Measurements from ENCODE around the gene ABHD13.
"Not testable (repeated sequence)": the region's sequence is repeated elsewhere in the genome, so short reads cannot be mapped to it uniquely, and the experiment has no call there.

Gene ABHD13

DNA sequence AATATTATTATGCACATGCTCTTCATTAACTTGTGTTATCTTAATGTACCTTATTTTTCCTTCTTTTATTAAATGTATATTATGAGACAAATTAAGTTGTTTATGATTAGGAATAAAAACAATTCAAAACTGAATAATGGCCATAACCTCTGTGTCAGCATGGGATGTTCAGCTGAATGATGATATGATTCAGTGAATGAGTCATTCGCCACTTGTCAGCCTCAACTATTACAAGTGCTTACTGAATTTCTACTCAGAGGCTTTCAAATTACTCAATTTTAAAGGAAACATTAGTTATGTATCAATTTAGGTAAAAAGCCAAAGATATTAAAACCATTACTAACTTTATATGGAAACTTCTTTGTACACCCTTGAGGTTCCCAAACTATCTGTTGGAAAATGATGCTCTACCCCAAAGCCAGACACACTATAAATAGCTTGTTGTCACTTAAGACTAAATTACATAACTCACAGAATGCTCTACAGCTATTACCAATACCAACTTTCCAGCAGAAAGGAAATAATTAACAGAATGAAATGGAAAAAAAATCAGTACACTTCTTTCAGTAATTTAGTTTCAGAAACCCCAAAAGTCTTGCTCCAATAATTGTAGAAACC is 17.3 kb upstream of the ABHD13 start:
- ATAC-seq (replicated peaks; ENCODE audit: extremely low read depth, poor library complexity, severe bottlenecking): no peak
- Mint-ChIP-seq H3K36me3 (ENCODE audit: insufficient read depth) (no peaks in the 10 kb centered on the region), H3K4me3 (no peak overlapping the region), H3K27me3 (peaks cover 63% of the 10 kb centered on the region), H3K9me3 (no peaks in the 10 kb centered on the region), H3K27ac (ENCODE audit: low read depth) (no peak overlapping the region), H3K4me1 (no peaks in the 10 kb centered on the region)
- DNase-seq (ENCODE audit: low spot score in 2 of 2): no peak

DNA sequence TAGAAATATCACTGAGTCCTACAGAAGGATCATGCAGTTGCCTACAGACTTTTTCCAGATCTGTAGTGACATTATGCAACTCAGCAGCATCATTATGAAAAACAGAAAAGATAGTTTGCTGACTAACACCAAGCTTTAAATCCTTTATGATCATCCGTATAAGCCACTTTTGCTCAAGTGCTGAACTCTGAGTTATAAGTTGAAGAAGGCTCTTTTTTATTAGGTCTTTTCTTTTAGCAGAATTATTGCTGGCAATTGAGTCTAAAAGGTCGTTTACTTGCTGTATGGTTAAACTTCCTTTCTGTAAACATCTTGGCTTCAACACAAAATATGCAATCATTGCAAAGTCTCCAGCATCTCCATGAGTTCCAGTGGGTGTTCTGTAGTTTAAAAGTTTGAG is 7.6 kb upstream of the ABHD13 start:
- Mint-ChIP-seq H3K9me3 (peaks cover 12% of the 10 kb centered on the region), H3K36me3 (ENCODE audit: insufficient read depth) (peaks cover 10% of the 10 kb centered on the region), H3K4me3 (no peak overlapping the region), H3K27ac (ENCODE audit: low read depth) (no peak overlapping the region), H3K4me1 (peaks cover 9% of the 10 kb centered on the region), H3K27me3 (peaks cover 2% of the 10 kb centered on the region)
- DNase-seq (ENCODE audit: low spot score in 2 of 2): no peak
- no peak for ATAC-seq (replicated peaks; ENCODE audit: extremely low read depth, poor library complexity, severe bottlenecking)

DNA sequence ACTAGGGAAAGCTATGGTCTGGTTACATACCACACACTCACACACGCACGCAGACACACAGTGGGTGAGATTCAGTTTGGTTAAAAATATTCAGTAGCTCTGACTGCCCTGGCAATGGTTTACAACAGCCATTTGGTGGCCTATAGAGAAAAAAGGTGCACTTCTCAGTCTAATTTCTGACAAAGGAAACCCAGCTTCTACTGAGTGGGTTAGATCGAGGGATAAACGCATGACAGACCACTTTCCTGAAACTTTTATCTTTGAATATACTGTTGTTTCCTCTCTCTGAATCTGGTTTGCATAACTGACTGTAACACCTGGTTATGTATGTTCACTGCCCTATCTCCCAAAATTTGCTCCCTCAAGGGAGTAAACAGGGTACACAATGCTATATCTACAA is 5.3 kb upstream of the ABHD13 start:
- ATAC-seq (replicated peaks; ENCODE audit: extremely low read depth, poor library complexity, severe bottlenecking) (no peak), DNase-seq (ENCODE audit: low spot score in 2 of 2) (no peak)
- Mint-ChIP-seq H3K9me3 (peaks cover 12% of the 10 kb centered on the region), H3K4me3 (no peak overlapping the region), H3K27ac (ENCODE audit: low read depth) (no peak overlapping the region), H3K36me3 (ENCODE audit: insufficient read depth) (peaks cover 18% of the 10 kb centered on the region), H3K27me3 (no peaks in the 10 kb centered on the region), H3K4me1 (peaks cover 9% of the 10 kb centered on the region)

DNA sequence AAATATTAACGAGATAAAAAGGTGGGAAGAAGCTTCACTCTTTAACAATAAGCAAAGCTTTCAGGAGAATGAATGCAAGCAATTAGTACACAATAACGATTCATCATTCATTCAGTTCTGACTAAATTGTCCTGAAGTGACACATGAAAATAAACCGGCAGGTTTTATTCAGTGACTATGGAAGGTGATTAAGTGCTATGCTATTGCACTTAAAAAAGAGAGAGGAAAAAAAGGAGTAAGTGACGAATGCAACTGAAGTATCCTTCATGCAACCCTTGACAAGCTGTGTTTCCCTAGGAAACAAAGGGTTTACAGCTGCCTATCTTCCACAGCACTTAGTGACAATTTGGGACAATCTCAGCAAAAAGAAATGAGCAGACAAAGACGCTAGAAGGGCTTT is 4.2 kb upstream of the ABHD13 start:
- H3K9me3 Mint-ChIP-seq: peaks cover 7% of the 10 kb centered on the region

DNA sequence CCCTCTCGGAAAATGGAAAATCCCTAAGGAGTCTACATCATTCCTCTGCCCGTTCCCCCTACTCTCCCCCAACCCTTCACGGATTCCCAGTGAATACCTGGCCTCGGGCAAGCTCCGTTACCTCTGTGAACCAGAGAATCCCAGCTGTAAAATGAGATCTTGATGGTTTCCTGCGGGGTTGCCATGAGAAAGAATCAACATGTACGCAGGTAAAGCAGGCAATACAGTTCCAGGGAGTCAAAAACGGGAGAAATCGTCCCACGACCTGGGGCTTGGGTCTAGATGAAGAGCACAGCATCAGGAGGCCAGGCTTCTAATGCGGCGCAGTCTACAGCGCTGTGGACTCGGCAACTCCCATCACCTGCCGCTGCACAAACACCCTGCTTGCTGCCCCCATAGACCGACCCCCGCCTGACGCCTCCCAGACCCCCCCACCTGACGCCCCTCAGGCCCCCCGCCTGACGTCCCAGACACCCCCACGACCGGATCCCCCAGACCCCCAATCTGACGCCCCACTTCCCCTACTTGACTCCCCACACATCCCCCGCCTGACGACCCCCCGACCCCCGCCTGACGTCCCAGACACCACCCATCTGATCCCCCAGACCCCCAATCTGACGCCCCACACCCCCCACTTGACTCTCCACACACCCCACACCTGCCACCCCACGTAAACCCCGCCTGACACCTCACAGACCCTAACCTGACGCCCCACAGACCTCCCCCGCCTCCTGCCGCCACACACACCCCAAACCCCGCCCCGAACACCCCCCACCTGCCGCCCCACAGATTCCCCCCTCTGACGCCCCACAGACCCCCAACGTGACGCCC is 3.5 kb upstream of the ABHD13 start:
- no peak for DNase-seq (ENCODE audit: low spot score in 2 of 2)
- no peak for ATAC-seq (replicated peaks; ENCODE audit: extremely low read depth, poor library complexity, severe bottlenecking)
- peaks cover 27% of the 10 kb centered on the region for H3K36me3 Mint-ChIP-seq (ENCODE audit: insufficient read depth)
- peaks cover 22% of the 10 kb centered on the region for H3K4me1 Mint-ChIP-seq
- H3K4me3 Mint-ChIP-seq: peak overlapping the region; percentile 77
- peak overlapping the region; percentile 88 for H3K27ac Mint-ChIP-seq (ENCODE audit: low read depth)
- peaks cover under 1% of the 10 kb centered on the region for H3K9me3 Mint-ChIP-seq
- no peaks in the 10 kb centered on the region for H3K27me3 Mint-ChIP-seq

More for the DNA sequence above, 4.2 kb upstream of the ABHD13 start:
- no peak for DNase-seq (ENCODE audit: low spot score in 2 of 2)
- H3K4me1 Mint-ChIP-seq: peaks cover 15% of the 10 kb centered on the region
- ATAC-seq (replicated peaks; ENCODE audit: extremely low read depth, poor library complexity, severe bottlenecking): no peak
- peak overlapping the region; percentile 88 for H3K27ac Mint-ChIP-seq (ENCODE audit: low read depth)
- H3K27me3 Mint-ChIP-seq: no peaks in the 10 kb centered on the region
- peak overlapping the region; percentile 77 for H3K4me3 Mint-ChIP-seq
- peaks cover 27% of the 10 kb centered on the region for H3K36me3 Mint-ChIP-seq (ENCODE audit: insufficient read depth)

DNA sequence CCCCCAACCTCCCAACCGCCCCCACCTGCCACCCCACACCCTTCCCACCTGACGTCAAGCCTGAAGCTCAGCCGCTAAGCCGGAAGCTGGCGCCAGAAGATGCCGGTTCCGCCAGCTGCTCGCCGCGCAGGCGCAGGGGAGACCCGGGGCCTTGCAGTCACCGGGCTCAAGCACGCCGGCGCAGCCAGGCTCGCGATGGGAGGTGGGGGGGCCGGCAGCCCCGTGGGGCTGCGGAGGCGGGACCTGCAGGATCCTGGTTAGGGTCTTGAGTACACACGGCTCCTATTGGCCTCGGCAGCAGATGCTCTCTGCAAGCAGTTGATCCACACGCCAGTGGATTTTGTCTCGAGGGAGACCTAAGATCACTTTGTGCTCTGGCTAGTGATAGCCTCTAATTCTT is 2.8 kb upstream of the ABHD13 start, which contains the start of gene LIG4:
Gene LIG4, minus strand, starts transcription at position 101 of the 400 bp plus-strand sequence. CDS start 4,268 bp downstream, outside the sequence.
- Mint-ChIP-seq H3K27me3 (no peaks in the 10 kb centered on the region), H3K4me3 (peak within 1 kb of the TSS; percentile 99), H3K9me3 (no peaks in the 10 kb centered on the region), H3K4me1 (peaks cover 30% of the 10 kb centered on the region), H3K36me3 (ENCODE audit: insufficient read depth) (peaks cover 27% of the 10 kb centered on the region), H3K27ac (ENCODE audit: low read depth) (peak within 1 kb of the TSS; percentile 88)
- DNase-seq (ENCODE audit: low spot score in 2 of 2): peak; percentile 76 to 87
- ATAC-seq (replicated peaks; ENCODE audit: extremely low read depth, poor library complexity, severe bottlenecking): peak; percentile 64

DNA sequence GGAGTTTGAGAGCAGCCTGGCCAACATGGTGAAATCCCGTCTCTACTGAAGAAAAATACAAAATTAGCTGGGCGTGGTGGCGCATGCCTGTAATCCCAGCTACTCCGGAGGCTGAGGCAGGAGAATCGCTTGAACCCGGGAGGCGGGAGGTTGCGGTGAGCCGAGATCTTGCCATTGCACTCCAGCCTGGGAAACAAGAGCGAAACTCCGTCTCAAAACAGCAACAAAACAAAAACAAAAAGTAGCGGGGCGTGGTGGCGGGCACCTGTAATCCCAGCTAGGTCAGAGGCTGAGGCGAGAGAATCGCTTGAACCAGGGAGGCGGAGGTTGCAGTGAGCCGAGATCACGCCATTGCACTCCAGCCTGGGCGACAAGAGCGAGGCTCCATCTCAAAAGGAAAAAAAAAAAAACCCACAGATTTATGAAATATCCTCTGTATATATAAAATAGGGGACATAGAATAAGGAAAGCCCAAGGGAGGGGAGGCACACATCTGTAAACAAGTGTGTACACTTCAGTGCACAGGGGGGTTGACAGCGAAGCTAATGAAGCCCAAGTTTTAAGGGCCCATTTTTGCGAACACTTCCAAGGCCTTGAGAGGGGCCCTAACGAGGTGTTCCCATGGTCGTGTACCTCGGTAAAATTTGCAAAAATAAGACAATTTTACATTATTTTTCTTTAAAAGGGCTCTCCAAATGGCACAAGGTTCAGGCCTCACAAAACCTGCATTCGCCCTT is 717 bp upstream of the ABHD13 start:
- Mint-ChIP-seq H3K36me3 (ENCODE audit: insufficient read depth) (peaks cover 24% of the 10 kb centered on the region), H3K4me3 (peak overlapping the region; percentile 99), H3K27ac (ENCODE audit: low read depth) (peak overlapping the region; percentile 98), H3K4me1 (peaks cover 31% of the 10 kb centered on the region)
- H3K9me3 Mint-ChIP-seq; DNase-seq (ENCODE audit: low spot score in 2 of 2); ATAC-seq (replicated peaks; ENCODE audit: extremely low read depth, poor library complexity, severe bottlenecking); H3K27me3 Mint-ChIP-seq: not testable (repeated sequence)

DNA sequence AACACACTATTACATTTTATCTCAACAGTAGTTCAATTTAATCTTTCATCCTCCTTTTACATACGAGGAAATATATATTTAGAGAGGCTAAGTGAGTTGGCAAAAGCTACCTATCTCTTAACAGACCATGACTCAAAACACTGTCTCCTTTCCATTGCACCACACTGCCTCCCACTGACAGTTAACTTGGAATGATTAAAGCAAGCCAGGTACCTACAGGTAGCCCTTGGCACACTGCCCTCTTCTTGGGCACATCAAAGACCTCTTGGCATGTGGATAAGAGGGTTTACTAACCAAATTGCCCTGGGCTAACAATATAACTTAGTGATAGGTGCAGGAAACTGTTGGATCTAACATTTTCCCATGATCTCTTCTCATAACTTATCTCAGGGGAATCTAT is 1.8 kb downstream of the ABHD13 start:
- peaks cover 38% of the 10 kb centered on the region for H3K4me1 Mint-ChIP-seq
- ATAC-seq (replicated peaks; ENCODE audit: extremely low read depth, poor library complexity, severe bottlenecking): no peak

DNA sequence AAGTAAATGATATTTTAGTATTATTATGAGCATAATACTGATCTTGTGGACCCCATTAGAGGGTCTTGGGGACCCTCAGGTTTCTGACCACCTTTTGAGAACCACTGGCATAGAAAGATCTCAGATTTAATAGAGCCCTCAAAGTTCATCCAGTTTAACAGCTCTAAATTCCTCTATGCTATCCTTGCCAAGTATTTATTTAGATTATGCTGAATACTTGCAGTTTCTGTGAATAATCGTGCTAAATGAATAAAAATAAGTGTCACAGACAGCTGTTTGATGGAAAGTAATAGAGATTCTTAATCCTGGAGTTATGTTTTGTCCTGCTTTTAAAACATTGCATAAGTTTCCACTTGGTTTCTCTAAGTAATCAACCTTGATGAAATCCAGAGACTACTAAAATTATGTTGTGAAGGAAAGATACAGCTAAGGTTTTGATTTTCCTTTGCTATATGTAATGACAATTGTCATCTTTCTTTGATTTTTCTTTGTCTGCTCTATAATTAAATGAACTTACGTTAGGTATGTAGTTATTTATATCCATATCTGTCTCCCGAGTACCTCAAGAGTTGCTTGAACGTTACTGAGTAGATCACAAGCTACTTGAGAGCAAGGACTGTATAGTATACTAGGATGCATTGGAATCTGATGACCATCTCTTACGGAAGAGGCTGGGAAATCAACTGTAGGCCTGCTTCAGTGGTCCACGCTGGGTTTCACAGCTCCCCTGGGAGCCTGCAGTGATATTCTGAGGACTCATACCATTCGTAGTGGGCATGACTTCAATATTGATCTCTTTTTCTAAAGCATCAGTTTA is 5.7 kb downstream of the ABHD13 start:
- no peak for ATAC-seq (replicated peaks; ENCODE audit: extremely low read depth, poor library complexity, severe bottlenecking)
- H3K4me1 Mint-ChIP-seq: peaks cover 57% of the 10 kb centered on the region
- no peak overlapping the region for H3K27ac Mint-ChIP-seq (ENCODE audit: low read depth)
- H3K36me3 Mint-ChIP-seq (ENCODE audit: insufficient read depth): peaks cover 9% of the 10 kb centered on the region
- no peak overlapping the region for H3K4me3 Mint-ChIP-seq
- H3K27me3 Mint-ChIP-seq: no peaks in the 10 kb centered on the region
- DNase-seq (ENCODE audit: low spot score in 2 of 2): no peak
- H3K9me3 Mint-ChIP-seq: no peaks in the 10 kb centered on the region

More for the DNA sequence above, 1.8 kb downstream of the ABHD13 start:
- DNase-seq (ENCODE audit: low spot score in 2 of 2): no peak
- Mint-ChIP-seq H3K27ac (ENCODE audit: low read depth) (peak overlapping the region; percentile 98), H3K4me3 (peak overlapping the region; percentile 99), H3K9me3 (no peaks in the 10 kb centered on the region), H3K36me3 (ENCODE audit: insufficient read depth) (peaks cover 23% of the 10 kb centered on the region), H3K27me3 (no peaks in the 10 kb centered on the region)

DNA sequence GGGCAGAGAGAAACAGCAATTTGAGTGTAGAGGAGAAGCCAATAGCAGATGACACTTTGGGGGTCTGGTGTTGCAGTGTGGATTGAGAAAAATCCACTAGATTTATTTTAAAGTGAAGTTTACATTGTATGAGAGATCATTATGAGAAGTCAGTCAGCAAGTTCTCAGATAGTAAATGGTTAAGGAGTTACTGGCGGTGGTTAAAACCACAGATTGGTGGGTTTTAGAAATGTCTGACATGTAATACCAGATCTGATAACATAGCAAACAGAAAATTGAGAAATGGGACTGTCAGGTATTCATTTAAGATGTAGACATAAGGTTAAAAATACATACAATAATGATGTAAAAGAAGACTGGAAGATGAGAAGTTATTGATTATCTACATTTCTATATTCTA is 7.2 kb downstream of the ABHD13 start:
- ATAC-seq (replicated peaks; ENCODE audit: extremely low read depth, poor library complexity, severe bottlenecking) (peak; percentile 72), DNase-seq (ENCODE audit: low spot score in 2 of 2) (no peak)
- Mint-ChIP-seq H3K4me3 (peak overlapping the region; percentile 24), H3K27me3 (no peaks in the 10 kb centered on the region), H3K4me1 (peaks cover 50% of the 10 kb centered on the region), H3K9me3 (no peaks in the 10 kb centered on the region), H3K27ac (ENCODE audit: low read depth) (no peak overlapping the region), H3K36me3 (ENCODE audit: insufficient read depth) (peaks cover 14% of the 10 kb centered on the region)

DNA sequence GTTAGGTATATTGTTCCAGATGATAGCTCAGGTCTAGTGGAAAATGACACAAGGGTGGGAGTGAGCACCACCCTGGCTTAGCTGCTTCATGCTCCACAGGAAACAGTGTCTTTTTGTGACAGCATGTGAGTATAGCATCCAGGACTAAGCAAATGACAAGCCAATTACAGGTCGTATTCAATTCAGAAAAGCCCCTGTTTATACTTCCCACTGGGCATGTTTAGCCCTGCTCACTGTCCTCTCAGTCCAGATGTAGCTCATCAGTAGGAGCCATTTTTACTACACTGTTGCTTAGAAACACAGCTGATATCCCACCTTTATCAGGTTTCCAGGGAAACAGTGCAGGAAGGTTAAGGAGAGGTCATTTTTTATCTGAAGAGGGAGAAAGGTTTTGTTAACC is 8.0 kb downstream of the ABHD13 start:
- ATAC-seq (replicated peaks; ENCODE audit: extremely low read depth, poor library complexity, severe bottlenecking): peak; percentile 46
- H3K4me1 Mint-ChIP-seq: peaks cover 49% of the 10 kb centered on the region
- H3K9me3 Mint-ChIP-seq: no peaks in the 10 kb centered on the region
- no peaks in the 10 kb centered on the region for H3K27me3 Mint-ChIP-seq
- no peak overlapping the region for H3K27ac Mint-ChIP-seq (ENCODE audit: low read depth)
- DNase-seq (ENCODE audit: low spot score in 2 of 2): no peak
- peak overlapping the region; percentile 24 for H3K4me3 Mint-ChIP-seq
- H3K36me3 Mint-ChIP-seq (ENCODE audit: insufficient read depth): peaks cover 14% of the 10 kb centered on the region
